PC-3 (cell line): ENCODE results near the gene CRABP1.

ENCODE experiments used
- CTCF ChIP-seq: fragments of 300-600 bp; sonication (generic); conservative IDR thresholded peaks from 2 replicates; pipeline ENCODE4 v1.5.1; 2017; ENCODE audit warnings: antibody characterized with exemption, low read depth, mild to moderate bottlenecking, low read length
- EZH2 ChIP-seq: fragments of 300-600 bp; sonication (generic); IDR thresholded peaks from one replicate; pipeline ENCODE4 v1.6.1; 2017; ENCODE audit warnings: antibody characterized with exemption, mild to moderate bottlenecking, low read length; ENCODE audit not compliant: unreplicated experiment
- EZH2phosphoT487 ChIP-seq: fragments of 300-600 bp; sonication (generic); IDR thresholded peaks from 2 replicates; pipeline ENCODE4 v1.6.1; 2018; ENCODE audit warnings: mild to moderate bottlenecking, antibody characterized with exemption, low read length, borderline replicate concordance

- TF ChIP-seq CTCF (no peak), EZH2phosphoT487 (no peak), EZH2 (no peak)
These were observed 11.4 kb downstream of the CRABP1 start for GRCh38 chr15:78351539-78351938.
